Measurements from ENCODE around the gene CUX1.

GRCh38 chr7:101891936-101892640 is 74.7 kb downstream of the CUX1 start:
- TF ChIP-seq CTCF (IDR thresholded peaks at IDR 0.05) (no peak), POLR2A (IDR thresholded peaks at IDR 0.05) (no peak)
